Keratinocyte (primary cell): Measurements from ENCODE around the gene WNK2. TPM values are rescaled to one million over a fixed set of nuclear protein-coding genes. Genes with fewer than 3 reads are reported as not detected.

ENCODE experiments used
- DNase-seq: peaks from one replicate; pipeline ENCODE4 v3.0.0-alpha.2; 2011; ENCODE audit warnings: low read depth, missing footprints, low spot score
- FAIRE-seq: peaks from 2 replicates; lab custom pipeline; 2011; peaks lifted over from hg19 to GRCh38; lab: Jason Lieb, UNC
- H2AFZ ChIP-seq: 2 replicates; pipeline ENCODE4 v1.6.0; 2012; ENCODE audit warnings: low read length, control low read depth, inconsistent platforms; ENCODE audit not compliant: control insufficient read depth
- H3K27ac ChIP-seq: 2 replicates; pipeline ENCODE4 v1.5.1; 2011; ENCODE audit warnings: low read length; ENCODE audit not compliant: control insufficient read depth, insufficient read depth
- H3K27me3 ChIP-seq: 3 replicates; pipeline ENCODE4 v1.6.0; 2011; ENCODE audit warnings: low read length; ENCODE audit not compliant: control insufficient read depth, insufficient read depth; ENCODE audit errors: extremely low read depth
- H3K36me3 ChIP-seq, 2 experiments: 2 replicates in 1 of 2; 3 replicates in 1 of 2; pipeline ENCODE4 v1.5.1; 2011; ENCODE audit warnings: low read length in 2 of 2, mild to moderate bottlenecking in 1 of 2; ENCODE audit not compliant: control insufficient read depth in 2 of 2, insufficient read depth in 2 of 2; ENCODE audit errors: extremely low read depth in 1 of 2
- H3K4me1 ChIP-seq: 3 replicates; pipeline ENCODE4 v1.5.1; 2011; ENCODE audit warnings: low read length; ENCODE audit not compliant: control insufficient read depth, insufficient read depth; ENCODE audit errors: extremely low read depth
- H3K4me2 ChIP-seq: 3 replicates; pipeline ENCODE4 v1.6.0; 2011; ENCODE audit warnings: low read depth, low read length; ENCODE audit not compliant: control insufficient read depth, insufficient read depth; ENCODE audit errors: extremely low read depth
- H3K4me3 ChIP-seq, 3 experiments: fragments of 200-600 bp in 1 of 3; sonication (generic) in 1 of 3; 2 replicates in 2 of 3; 3 replicates in 1 of 3; pipeline ENCODE4 v1.5.1; 2011 to 2016; ENCODE audit warnings: low read length in 3 of 3, mild to moderate bottlenecking in 3 of 3, control low read depth in 2 of 3, inconsistent platforms in 1 of 3, low read depth in 1 of 3, mixed read lengths in 1 of 3, mixed run types in 1 of 3, moderate library complexity in 1 of 3; ENCODE audit not compliant: control insufficient read depth in 2 of 3, insufficient read depth in 2 of 3; ENCODE audit errors: extremely low read depth in 1 of 3
- H3K79me2 ChIP-seq: 2 replicates; pipeline ENCODE4 v1.6.0; 2012; ENCODE audit warnings: low read length; ENCODE audit not compliant: control insufficient read depth, insufficient read depth
- H3K9ac ChIP-seq: 3 replicates; pipeline ENCODE4 v1.6.0; 2011; ENCODE audit warnings: low read length; ENCODE audit not compliant: control insufficient read depth, insufficient read depth; ENCODE audit errors: extremely low read depth
- H3K9me1 ChIP-seq: 3 replicates; pipeline ENCODE4 v1.6.0; 2011; ENCODE audit warnings: low read length; ENCODE audit not compliant: control insufficient read depth, insufficient read depth; ENCODE audit errors: extremely low read depth
- H3K9me3 ChIP-seq: 2 replicates; pipeline ENCODE4 v1.5.1; 2012; ENCODE audit warnings: low read depth, low read length; ENCODE audit not compliant: control insufficient read depth
- H4K20me1 ChIP-seq: 3 replicates; pipeline ENCODE4 v1.6.0; 2011; ENCODE audit warnings: low read length; ENCODE audit not compliant: control insufficient read depth, insufficient read depth; ENCODE audit errors: extremely low read depth
- EZH2 ChIP-seq: IDR thresholded peaks from one replicate; pipeline ENCODE4 v1.6.1; 2012; ENCODE audit warnings: inconsistent platforms, mild to moderate bottlenecking, low read length, moderate library complexity
- dilution Hi-C: fragments of 300-500 bp; cut with MboI; formaldehyde crosslinking; loops from one replicate; pipeline ENCODE4 v1.7.0; 2020; ENCODE audit warnings: low sequenced_read_pairs; ENCODE audit not compliant: extremely low pct_ligation_motif_present
- polyA plus RNA-seq, 5 experiments: library from polyadenylated mRNA; depleted of rRNA in 3 of 5; stranded (reverse) in 3 of 5; stranded (forward) in 1 of 5; unstranded in 1 of 5; fragments of >200 nt; gene quantifications; 1 replicate in 1 of 5; 2 replicates in 3 of 5; 3 replicates in 1 of 5; pipeline versions ENCODE4 v1.2.1 to v1.2.3, GENCODE V29; 2011 to 2012; ENCODE audit warnings: missing spikeins in 2 of 5, low read depth in 1 of 5, low replicate concordance in 1 of 5
- TF ChIP-seq, protein P1 (sequence below), 3 experiments: IDR thresholded peaks in 1 of 3; conservative IDR thresholded peaks in 1 of 3; optimal IDR thresholded peaks in 1 of 3; 2 replicates in 2 of 3; 3 replicates in 1 of 3; pipeline versions ENCODE3 to v1.5.1; 2011; ENCODE audit warnings: low read length in 3 of 3, mild to moderate bottlenecking in 3 of 3, moderate library complexity in 2 of 3, control low read depth in 1 of 3, inconsistent platforms in 1 of 3; ENCODE audit not compliant: insufficient read depth in 2 of 3; ENCODE audit errors: extremely low read depth in 1 of 3

WNK2 gene
- polyA plus RNA-seq, 1 donor (not counting 4 experiments of a cell fraction or from before 2014, with no cell fraction given) = not detected

DNA sequence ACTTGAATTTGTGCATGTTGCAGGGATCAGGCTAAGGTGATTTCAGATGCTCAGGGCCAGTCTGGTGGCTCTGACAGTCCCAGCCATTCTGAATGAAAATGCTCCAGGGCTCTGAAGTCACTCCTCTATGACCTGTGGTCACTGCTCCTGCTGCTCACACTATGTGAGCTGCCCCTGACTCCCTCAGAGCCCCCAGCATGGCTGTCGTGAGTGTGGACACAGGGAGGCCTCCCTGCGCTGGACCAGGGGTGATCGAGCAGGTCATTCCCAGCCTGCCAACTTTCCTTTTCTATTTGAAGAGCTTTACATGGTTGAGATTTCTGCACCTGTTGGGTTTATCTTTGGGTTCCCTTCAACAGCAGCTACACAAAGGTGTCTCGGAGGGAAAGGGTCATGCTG is 74.5 kb downstream of the WNK2 start:
- FAIRE-seq (no peak), DNase-seq (no peak)
- dilution Hi-C loops = no loop called here

DNA sequence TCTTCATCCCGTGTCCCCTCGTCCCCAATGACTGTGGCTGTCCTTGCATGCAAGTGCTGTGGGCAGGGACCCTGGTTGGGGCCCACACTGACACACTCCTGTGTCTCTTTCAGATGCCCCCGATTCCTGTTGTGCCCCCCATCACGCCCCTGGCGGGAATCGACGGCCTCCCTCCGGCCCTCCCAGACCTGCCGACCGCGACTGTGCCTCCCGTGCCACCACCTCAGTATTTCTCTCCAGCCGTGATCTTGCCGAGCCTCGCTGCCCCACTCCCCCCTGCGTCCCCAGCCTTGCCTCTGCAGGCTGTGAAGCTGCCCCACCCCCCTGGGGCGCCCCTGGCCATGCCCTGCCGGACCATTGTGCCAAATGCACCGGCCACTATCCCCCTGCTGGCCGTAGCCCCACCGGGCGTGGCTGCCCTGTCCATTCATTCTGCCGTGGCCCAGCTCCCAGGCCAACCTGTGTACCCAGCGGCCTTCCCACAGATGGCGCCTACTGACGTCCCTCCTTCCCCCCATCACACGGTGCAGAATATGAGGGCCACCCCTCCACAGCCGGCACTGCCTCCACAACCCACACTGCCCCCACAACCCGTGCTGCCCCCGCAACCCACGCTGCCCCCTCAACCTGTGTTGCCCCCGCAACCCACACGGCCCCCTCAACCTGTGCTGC is 75.0 kb downstream of the WNK2 start:
- Histone ChIP-seq H3K4me3 (no peak overlapping the region), H4K20me1 (no peaks in the 10 kb centered on the region), H3K9me1 (no peaks in the 10 kb centered on the region), H3K4me1 (no peaks in the 10 kb centered on the region), H3K9ac (no peak overlapping the region), H3K4me2 (no peak overlapping the region), H3K27me3 (no peaks in the 10 kb centered on the region), H3K9me3 (no peaks in the 10 kb centered on the region), H3K36me3 (no peaks in the 10 kb centered on the region), H3K27ac (no peak overlapping the region), H2AFZ (no peak overlapping the region), H3K79me2 (no peaks in the 10 kb centered on the region)
- dilution Hi-C loops = no loop called here
- TF ChIP-seq, protein P1, sequence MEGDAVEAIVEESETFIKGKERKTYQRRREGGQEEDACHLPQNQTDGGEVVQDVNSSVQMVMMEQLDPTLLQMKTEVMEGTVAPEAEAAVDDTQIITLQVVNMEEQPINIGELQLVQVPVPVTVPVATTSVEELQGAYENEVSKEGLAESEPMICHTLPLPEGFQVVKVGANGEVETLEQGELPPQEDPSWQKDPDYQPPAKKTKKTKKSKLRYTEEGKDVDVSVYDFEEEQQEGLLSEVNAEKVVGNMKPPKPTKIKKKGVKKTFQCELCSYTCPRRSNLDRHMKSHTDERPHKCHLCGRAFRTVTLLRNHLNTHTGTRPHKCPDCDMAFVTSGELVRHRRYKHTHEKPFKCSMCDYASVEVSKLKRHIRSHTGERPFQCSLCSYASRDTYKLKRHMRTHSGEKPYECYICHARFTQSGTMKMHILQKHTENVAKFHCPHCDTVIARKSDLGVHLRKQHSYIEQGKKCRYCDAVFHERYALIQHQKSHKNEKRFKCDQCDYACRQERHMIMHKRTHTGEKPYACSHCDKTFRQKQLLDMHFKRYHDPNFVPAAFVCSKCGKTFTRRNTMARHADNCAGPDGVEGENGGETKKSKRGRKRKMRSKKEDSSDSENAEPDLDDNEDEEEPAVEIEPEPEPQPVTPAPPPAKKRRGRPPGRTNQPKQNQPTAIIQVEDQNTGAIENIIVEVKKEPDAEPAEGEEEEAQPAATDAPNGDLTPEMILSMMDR (optimal IDR thresholded peaks at IDR 0.05 in 1 of 3, IDR thresholded peaks at IDR 0.05 in 1 of 3, conservative IDR thresholded peaks at IDR 0.05 in 1 of 3; ENCODE audit: extremely low read depth in 1 of 3, insufficient read depth in 2 of 3, low read length in 3 of 3) = no peak
- no peak for TF ChIP-seq EZH2
- DNase-seq = no peak
- no peak for FAIRE-seq

More for the DNA sequence above, 74.5 kb downstream of the WNK2 start:
- no peak overlapping the region for H3K9ac ChIP-seq
- no peaks in the 10 kb centered on the region for H3K27me3 ChIP-seq
- H3K9me3 ChIP-seq = no peaks in the 10 kb centered on the region
- H2AFZ ChIP-seq = no peak overlapping the region
- H3K9me1 ChIP-seq = no peaks in the 10 kb centered on the region
- no peaks in the 10 kb centered on the region for H3K36me3 ChIP-seq
- H3K4me2 ChIP-seq = no peak overlapping the region
- H3K4me3 ChIP-seq = no peak overlapping the region
- no peaks in the 10 kb centered on the region for H3K4me1 ChIP-seq
- H3K79me2 ChIP-seq = no peaks in the 10 kb centered on the region
- H3K27ac ChIP-seq = no peak overlapping the region
- no peak for TF ChIP-seq EZH2
- TF ChIP-seq, protein P1 (optimal IDR thresholded peaks at IDR 0.05 in 1 of 3, IDR thresholded peaks at IDR 0.05 in 1 of 3, conservative IDR thresholded peaks at IDR 0.05 in 1 of 3; ENCODE audit: extremely low read depth in 1 of 3, insufficient read depth in 2 of 3, low read length in 3 of 3) = no peak
- no peaks in the 10 kb centered on the region for H4K20me1 ChIP-seq
